Measurements from ENCODE around the gene TULP4.
A peak's percentile ranks its signal among the peaks of the same experiment; 100 is the strongest.

Gene TULP4

DNA sequence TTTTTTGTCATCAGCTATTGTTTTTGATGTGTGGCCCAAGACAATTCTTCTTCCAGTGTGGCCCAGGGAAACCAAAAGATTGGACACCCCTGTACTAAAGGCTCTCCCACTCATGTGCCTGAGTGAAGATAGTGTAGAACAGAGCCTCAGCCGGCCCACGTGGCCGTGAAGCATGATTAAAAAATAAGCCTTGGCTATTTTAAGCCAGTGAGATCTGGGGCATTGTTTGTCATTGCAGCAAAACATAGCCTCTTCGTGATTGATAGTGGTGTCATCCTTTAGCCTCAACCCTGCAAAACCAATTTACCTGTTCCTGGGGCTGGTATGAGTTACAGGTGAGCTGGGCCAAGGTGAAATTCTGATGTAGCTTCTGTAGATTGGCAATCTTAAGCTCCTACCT is 85.3 kb downstream of the TULP4 start:
- no peak for DNase-seq

DNA sequence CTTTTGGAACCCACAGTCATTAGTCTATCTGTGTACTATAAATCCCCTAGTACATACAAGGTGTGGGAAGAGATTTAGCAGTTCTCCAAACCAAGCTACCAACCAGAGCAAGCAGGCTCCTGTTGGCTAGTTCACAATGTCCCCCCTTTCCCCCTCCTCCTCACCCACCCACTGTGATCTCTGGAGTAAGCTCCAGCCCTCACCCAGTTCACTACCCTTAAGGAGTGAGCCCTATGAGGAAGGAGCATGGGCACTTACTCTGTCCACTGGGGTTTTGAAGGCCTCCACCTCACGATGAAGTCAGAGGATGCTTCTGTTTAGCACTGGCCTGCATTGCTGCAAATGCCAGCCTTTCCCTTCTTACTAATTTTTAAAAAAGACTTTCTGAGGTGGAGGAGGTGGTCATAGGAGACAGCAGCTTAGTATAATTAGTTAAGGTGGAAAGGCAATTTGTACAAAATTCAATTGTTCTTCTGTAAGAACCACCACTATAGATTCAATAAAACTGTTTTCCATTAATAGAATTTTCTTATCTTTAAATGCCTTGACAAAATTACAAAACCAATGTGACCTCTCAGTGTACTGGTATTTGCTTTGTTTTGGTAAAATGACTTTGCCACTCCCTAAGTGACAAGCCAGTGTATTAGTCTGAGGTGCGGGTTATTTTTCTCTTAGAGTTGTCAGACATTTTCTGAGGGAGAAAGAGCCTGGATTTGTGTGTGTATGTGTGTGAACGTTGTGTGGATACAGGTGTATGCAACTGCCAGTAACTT is 86.2 kb downstream of the TULP4 start:
- DNase-seq, result no peak

DNA sequence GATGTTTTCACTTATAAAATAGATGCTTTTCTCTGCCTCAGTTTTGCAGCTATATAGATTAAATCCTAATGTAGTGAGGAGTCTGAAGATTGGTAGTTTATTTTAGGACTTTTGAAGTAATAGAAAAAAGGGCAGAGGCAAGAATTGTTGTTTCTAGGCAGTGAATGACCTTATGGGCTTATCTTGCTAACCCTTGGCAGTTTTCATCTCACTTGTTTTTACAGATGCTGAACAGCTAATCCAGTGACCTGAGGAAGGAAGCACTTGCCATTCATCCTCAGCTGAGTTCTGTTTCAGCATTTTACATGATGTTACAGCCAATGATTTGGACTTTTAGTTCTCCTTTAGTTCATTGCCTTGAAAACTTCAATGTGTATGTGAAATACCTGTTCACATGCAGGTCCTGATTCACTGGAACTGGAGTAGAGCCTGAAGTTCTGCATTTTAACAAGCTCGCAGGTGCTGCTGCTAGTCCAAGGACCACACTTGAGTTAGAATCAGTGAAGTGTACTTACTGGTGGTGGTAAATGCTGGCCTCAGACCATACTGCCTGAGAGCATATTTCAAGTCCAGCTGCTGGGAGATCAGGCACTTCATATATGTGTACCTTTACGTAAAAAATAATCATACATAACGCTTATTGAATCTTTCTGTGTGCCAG is 86.9 kb downstream of the TULP4 start:
- no peak for DNase-seq

DNA sequence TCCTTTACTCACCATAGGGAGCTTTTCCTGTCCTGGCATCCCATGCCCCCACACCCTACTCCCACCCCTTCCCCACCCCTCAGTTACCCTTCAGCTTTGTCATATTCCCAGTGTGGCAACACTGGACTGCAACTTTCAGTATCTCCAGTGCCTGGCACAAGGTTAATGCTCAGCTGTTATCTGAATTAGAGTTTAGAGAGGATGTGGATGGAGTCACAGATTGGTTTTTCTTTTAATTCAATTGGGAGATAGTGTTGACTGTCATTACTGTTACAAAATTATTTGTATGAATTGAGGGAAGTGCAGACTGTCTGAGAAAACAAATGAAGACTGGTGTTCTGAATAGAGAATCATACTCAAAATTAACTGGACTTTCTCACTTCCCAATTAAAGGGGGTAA is 89.9 kb downstream of the TULP4 start:
- DNase-seq, result no peak

DNA sequence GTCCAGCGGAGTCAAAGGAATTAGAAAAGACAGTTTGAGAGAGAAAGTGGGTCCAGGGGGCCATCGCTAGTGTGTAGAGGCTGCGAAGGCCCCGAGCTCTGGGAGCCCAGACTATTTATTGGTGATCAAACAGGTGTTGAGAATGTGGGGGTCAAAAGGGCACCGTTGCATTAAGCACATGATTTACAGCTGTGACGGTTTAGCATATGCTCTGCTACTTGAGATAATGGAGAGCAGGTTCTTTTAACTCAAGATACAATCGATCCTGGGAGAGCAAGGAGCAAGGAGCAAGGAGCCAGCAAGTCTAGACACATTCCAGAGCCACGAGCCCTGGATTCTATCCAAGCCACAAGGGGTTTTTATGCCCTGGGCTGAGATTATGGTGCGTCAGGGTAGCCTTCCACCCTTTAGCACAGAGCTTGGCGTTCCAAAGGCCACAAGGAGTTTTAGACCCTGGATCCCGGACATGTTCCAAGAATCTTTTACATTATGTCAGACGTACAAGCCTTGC is 93.1 kb downstream of the TULP4 start:
- peak; percentile 68 for DNase-seq

DNA sequence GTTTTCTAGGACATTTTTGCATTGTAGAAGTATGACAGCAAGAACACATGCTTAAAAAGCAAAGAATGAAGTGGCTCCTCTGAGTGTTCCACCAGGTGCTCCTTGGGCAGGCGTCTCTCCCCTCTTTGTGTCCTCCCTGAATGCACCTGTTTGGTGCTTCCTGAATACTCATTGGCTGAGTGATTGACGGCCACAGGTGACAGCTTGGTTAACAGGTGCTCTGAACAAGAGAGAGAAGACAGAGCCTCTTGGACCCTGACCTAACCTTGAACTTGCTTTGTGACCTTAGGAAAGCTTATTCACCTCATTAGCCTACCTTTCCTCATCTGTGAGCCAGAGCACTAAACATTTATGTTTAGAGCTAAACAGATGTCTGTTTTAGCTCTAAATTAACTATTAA is 93.7 kb downstream of the TULP4 start:
- no peak for DNase-seq

DNA sequence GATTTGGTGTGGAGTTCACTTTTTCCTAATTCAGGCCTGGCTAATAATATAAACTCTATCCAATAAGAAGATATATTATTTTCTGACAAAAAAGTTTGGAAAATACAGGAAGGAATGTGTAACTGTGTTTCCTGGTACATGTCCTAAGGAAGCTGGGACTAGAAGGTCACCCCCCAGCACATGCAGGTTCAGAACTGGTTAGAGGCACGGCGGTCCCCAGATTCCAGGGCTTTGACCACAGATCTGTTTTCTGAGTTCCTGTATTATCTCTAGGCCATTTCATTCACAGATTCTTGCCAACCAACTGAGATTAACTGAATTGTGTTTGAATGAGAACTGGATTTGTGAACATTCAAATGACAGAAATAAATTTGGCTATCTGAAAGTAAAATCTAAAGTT is 94.5 kb downstream of the TULP4 start:
- DNase-seq, result no peak

DNA sequence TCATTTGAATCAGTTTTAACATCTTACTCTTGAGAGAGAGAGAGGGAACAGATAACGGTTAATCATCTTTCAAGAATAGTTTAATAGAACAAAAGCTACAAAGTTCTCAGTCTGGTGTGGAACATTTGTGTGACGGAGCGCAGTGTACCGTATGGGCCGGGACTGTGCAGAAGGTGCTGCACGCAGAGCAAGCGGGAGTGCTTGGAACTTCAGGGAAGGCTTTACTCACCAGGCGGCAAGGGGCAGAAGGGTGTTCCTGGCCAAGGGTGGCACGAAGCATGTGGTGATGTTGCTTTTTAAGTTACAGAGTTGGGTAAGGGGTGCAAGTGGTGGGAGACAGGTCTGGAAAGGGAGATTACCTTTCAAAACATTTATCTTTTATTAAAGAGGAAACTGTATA is 95.7 kb downstream of the TULP4 start:
- no peak for DNase-seq

DNA sequence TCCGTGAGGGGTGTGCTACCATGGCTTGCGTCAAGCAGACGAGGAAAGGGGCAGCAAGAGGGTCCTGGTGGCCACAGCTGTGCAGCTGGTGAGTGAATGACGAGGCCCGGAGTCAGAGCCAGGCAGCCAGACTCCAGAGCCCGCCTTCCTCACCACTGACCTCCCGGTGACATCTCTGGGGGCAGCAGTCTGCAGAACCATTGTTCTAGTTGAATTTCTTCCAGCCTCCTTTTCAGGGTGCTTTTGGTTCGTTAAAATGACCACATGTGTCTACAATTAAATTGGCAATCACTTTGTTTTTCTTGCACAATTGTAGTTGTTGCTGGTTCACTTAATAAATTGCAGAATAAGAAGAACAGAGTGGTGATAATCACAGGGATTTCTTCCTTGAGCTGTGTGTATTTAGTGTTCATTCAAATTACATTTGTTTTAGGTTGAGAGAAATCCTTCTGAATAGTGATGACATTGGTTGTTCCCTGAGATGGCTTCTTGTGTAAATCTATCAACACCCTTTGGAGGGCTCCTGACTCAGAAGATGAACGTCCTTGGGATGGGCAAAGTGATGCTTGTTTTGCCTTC is 96.4 kb downstream of the TULP4 start:
- DNase-seq, result peak; percentile 49

DNA sequence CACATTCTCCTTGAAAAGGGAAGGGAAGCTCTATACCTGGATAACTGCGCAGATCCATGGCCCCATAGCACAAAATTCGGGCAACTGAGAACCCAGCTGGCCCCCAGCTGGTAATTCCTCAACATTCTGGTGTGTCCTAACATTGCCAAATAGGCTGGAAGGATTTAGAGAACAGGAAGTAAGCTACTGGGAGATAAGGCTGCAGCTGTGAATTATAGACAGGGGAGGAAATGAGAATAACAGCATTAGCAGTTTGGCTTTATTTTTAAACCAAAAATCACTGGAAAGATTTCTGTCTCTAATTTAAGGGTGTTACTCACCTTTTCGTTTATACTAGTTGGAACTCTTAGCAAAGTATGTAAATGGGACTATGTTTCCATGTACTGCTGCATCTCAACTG is 97.2 kb downstream of the TULP4 start:
- no peak for DNase-seq

DNA sequence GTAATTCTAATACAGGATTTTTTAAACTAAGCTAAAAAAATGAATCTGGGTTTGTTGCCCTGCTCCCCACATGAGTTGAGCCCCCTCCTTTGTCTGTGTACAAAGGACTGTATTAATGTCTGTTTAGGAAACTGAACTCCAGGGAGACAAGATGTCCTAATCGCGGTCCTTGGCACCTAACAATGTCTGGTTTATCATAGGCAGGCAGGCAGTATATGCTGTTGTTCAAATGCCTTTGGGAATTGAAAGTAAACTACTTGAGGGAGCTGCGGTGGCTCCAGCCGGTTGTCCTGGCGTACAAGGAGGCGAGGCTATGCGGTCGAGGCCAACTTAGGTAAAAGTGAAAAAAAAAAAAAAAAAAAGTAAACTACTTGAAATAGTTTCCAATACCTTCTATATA is 98.5 kb downstream of the TULP4 start:
- DNase-seq, result no peak

DNA sequence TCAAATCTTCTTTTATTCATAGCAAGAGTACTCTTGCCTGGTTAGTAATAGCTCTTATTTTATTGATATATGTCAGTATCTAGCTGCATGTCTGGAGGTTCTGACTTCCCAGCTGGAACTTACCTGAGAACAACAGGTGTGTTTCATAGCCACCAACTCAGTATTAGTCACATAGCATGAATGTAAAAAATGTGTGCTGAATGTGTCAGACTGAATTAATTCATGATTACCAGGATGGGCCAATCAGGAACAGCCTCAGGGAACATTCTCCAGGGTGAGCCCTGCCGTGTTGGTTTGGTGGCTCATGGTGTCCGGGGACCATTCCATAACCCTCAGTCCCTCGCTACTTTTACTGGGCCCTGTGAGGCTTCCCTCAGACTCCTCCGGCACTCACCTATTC is 99.7 kb downstream of the TULP4 start:
- DNase-seq, result no peak

DNA sequence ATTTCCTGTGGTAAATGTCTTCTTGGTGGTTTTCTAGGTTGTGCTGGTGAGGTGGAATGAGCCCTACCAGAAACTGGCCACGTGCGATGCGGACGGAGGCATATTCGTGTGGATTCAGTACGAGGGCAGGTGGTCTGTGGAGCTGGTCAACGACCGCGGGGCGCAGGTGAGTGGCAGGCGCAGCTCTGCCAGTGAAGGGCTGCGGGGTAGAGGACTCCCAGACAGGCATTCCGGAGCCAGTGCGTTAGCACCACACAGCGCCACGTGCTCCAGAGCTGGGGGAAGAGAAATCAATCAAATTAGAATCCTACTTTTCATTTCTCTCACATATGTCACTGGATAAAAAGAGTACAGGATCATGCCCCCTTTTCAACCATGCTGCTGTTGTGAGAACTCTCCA is 100.8 kb downstream of the TULP4 start:
- DNase-seq, result no peak

DNA sequence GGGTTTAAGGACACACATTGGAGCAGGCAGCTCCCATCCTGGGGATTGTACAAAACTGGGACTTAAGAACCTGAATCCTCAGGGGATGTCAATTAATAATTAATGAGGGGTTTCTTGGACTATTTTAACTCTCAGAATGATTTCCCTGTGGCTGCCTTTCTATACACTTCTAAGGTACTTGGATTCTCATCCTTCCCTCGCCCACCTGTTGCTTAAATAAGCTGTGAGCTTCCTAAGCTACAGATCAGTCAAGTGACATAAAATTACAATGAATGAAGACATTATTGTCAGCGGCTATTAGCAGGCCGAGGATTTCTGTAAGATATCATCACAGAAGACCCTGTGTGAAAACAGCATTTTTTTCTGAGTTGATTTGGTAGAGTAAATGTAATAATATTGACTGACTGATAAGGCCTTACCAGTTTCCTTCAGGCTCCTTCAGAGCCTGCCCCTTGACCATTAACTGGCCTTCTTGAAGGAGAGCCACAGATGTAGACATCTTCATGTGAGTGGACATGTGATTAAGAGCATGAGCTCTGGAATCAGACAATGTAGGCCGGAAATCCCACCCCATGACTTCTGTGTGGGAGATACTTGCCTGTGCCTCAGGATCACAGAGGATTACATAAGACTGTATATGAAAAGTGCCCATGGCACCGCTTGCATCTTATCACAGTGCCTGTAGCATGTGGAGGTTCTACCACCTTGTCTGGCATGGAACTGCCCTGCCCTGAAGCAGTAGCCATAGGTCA is 101.7 kb downstream of the TULP4 start:
- DNase-seq, result no peak

DNA sequence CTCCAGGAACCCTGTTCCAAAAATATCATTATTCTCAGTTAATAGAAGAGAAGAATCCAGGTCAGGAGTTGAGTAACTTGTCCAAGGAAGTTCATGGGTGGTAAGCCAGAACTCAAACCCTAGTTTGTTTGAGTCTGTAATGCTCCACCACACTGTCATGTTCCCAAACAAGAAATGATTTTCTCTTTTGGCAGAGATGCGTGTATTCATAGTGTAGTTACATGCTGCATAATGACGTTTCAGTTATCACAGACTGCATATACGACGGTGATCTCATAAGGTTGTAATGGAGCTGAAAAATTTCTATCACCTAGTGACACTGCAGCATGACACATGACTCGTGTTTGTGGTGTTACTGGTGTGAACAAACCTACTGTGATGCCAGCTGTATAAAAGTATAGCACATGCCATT is 102.6 kb downstream of the TULP4 start:
- DNase-seq, result peak; percentile 58

DNA sequence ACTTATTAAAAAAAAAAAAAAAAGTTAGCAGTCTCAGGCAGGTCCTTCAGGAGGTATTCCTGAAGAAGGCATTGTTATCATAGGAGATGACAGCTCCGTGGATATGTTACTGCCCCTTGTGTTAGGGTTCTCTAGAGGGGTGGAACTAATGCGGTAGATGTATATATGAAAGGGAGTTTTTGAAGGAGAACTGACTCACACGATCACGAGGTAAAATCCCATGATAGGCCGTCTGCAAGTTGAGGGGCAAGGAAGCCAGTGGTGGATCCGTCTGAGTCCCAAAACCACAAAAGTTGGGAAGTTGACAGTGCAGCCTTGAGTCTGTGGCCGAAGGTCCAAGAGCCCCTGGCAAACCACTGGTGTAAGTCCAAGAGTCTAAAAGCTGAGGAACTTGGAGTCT is 103.4 kb downstream of the TULP4 start:
- DNase-seq, result no peak

DNA sequence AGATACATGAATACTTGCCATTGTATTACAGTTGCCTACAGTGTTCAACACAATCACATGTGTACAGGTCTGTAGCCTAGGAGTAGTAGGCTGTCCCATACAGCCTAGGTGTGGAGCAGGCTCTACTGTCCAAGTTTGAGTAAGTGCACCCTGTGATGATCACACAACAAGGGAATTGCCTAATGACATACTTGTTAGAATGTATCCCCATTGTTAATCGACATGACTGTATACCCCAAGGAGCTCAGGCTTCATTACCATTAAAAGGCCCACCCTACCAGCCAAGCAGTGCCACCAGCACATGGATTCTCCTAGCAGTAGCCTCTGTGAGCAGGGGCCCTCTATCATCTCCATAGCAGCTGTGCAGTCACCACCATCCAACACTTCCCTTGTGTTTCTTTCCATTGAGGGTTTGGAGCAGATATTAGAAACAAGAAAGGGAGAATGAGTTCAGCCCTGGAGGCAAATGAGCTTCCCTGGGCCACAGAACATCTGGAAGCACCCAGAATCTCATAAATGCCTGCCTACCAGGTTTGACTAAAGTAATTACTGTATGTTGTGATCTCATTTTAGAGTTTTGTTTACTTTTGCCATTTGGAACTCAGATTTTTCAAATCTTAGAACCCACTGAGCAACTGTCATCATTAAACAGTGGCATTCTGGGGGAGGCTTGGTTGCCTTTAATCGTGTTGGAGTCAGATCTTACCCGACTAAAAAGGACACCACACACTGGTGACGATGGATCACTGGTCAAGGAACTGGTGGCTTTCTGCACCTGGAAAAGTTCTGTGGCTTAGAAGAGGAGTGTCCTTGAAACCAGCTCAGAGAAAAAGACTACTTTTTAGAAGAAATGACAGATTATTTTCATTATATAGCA is 104.9 kb downstream of the TULP4 start:
- DNase-seq, result no peak

DNA sequence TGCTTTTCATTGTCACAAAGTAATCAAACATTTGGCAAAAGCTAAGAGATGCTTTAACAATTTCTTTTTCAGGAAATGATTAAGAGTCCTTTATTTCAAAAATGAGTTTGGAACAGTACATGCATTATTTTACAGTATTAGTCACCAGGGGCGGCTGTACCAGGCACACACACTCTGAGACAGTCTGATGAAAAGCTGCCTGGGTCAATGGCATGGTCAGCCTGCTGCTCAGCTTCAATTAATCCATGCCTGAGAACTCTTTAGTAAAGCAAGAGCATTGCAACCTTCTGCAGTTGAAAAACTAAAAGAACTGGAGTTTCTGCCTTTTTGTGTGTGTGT is 105.5 kb downstream of the TULP4 start:
- peak; percentile 48 for DNase-seq

DNA sequence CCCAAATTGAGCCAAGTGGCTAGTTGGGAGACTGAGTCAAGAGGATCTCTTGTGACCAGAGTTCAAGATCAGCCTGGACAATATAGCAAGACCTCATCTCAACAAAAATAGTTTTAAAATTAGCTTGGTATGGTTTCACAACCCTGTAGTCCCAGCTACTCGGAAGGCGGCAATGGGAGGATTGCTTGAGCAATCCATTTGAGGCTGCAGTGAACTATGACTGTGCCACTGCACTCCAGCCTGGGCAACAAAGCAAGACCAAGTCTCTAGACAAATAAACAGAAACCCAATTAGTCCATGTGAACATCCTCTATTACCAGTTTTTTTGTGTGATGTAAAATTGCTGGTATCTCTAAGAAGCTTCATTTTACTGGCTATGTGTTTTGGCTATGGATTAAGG is 106.2 kb downstream of the TULP4 start:
- no peak for DNase-seq

DNA sequence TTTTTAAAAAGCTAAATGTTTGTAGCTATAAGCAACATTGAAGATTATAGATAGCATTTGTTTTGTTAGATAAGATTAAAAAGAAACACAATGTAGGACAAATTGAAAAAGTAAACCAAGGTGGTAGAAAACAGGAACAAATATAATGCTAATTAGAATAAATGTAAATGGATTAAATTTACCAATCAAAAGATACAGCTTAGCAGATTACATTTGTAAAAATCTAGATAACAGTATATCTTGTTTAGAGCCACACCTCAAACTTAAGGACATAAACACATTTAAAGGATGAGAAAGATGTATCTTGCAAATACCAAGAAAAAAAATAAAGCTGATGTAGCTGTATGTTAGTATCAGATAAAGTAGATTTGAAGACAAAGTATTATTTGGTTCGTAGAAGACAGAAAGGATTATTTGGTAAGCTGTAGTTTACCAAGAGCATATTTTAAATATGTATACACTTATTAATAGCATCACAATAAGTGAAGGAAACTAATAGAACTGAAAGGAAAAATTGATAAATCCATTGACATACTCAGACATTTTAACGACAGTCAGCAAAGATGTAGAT is 107.2 kb downstream of the TULP4 start:
- no peak for DNase-seq

DNA sequence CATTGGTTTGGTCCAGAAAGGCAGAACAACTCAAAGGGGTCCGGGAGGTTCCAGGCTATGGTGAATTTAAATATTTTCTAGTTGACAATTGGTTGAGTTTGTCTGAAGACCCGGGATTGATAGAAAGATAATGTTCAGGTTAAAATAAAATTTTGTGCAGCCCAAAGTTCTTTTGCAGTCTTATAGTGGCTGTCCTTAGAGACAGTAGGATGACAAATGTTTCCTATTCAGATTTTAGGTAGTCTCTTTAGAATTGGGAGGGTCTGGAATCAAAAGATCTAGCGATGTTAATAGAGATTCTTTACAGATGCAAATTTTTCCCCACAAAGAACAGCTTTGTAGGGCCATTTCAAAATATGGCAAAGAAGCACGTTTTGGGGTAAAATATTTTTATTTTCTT is 109.1 kb downstream of the TULP4 start:
- DNase-seq, result no peak

Data from fibroblast of skin of scalp (primary cell).